Adipose tissue (tissue), 3 donors: ENCODE data around the gene DENND1A. TPM values are rescaled to one million over a fixed set of nuclear protein-coding genes. Genes with fewer than 3 reads are reported as not detected.
"Not testable (repeated sequence)": the region's sequence is repeated elsewhere in the genome, so short reads cannot be mapped to it uniquely, and the experiment has no call there.

Source experiments
- H3K27ac ChIP-seq: one replicate; pipeline ENCODE4 v1.5.1; 2013; ENCODE audit warnings: low read depth, low read length
- WGBS, 3 donors: extraction: QIAGEN DNeasy Blood & Tissue Kit; methylation state at CpG; one replicate each; pipeline ENCODE4 v1.1.7; 2013; 5-methylcytosine and 5-hydroxymethylcytosine counted together
- polyA plus RNA-seq, 3 donors: library from polyadenylated mRNA; stranded (reverse); fragments of 200-250 nt; gene quantifications; one replicate each; pipeline ENCODE4 v1.2.3, GENCODE V29; 2013
- donor health status: healthy with polysubstance abuse.
- donor health status: Bipolar disorder and iron deficiency.
- donor health status: healthy.

DENND1A gene
- polyA plus RNA-seq, 3 donors = 3.3 to 12.9 (median 9.4) TPM

GRCh38 chr9:123926941-123927340 lies 3.0 kb downstream of the DENND1A start:
- WGBS, 3 donors = 79 to 96% (median 87%) methylated on average over 5 of the region's 5 CpGs
- no peak overlapping the region for H3K27ac ChIP-seq

- no peak overlapping the region for H3K27ac ChIP-seq
- WGBS, 3 donors = 30 to 64% (median 36%) methylated on average over 2 of the region's 2 CpGs
Observed at GRCh38 chr9:123925819-123926218, 4.1 kb downstream of the DENND1A start.

DNA sequence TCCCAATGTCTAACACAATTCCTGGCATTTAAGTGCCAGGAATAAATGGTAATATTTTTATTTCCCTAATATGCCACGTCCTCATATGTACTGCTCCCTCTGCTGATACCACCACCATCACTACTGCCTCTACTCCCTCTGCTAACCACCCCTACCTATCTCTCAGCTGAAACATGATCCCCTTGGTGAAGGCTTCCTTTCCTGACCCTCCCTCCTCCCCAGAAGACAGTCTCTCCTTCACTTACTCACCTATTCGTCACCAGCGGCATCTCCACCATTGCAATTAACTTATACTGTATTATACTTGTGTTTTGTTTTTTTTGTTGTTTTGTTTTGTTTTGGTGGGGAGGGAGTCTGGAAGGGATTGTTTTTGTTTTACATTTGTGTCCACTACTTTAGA lies 4.8 kb downstream of the DENND1A start:
- H3K27ac ChIP-seq = no peak overlapping the region
- WGBS, 3 donors = 90 to 97% (median 92%) methylated on average over 3 of the region's 3 CpGs

DNA sequence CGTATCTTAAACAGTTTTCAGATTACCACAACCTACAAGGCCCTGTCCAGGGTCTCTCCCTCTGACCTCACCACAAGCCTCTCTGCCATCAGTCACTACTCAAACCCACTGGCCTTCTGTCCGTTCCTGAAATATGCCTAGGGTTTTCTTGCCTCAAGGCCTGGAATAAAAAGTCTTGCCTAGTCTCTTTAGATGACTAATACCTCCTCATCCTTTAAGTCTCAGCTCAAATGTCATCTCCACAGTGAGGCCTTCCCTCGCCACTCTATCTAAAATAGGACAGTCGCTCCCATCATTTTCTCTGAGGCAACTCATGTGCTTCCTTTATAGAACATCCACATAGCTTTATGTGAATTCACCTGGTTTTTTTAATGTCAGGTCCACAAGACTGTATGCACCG lies 5.2 kb downstream of the DENND1A start:
- no peak overlapping the region for H3K27ac ChIP-seq
- 92 to 98% (median 92%) methylated on average over 5 of the region's 5 CpGs for WGBS, 3 donors

- no peak overlapping the region for H3K27ac ChIP-seq
- 87 to 98% (median 98%) methylated on average over 3 of the region's 3 CpGs for WGBS, 3 donors
Observed at GRCh38 chr9:123923884-123924283, 6.0 kb downstream of the DENND1A start.

DNA sequence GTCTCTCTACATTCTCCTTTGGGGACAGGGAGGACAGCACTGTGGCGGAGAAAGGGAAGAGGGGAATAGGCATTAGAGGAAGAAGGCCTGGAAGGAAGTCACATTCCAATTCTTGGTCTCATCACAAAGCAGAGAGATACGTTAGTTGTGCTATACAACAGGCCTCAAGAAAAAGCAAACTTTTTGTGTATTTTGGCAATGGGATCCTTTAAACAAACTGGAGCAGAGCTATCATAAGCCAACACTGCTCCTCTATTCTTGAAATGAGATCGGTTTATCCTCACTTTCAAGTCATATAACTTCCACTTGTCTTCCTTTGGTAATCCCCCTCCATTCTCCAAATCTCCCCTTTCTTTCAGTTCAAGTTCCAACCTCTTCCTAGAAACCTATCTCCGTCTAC lies 6.5 kb downstream of the DENND1A start:
- H3K27ac ChIP-seq = no peak overlapping the region
- WGBS, 3 donors = 55 to 80% (median 80%) methylated on average over 4 of the region's 4 CpGs

- 45 to 65% (median 59%) methylated on average over 4 of the region's 4 CpGs for WGBS, 3 donors
- H3K27ac ChIP-seq = no peak overlapping the region
Observed at GRCh38 chr9:123922911-123923310, 7.0 kb downstream of the DENND1A start.

DNA sequence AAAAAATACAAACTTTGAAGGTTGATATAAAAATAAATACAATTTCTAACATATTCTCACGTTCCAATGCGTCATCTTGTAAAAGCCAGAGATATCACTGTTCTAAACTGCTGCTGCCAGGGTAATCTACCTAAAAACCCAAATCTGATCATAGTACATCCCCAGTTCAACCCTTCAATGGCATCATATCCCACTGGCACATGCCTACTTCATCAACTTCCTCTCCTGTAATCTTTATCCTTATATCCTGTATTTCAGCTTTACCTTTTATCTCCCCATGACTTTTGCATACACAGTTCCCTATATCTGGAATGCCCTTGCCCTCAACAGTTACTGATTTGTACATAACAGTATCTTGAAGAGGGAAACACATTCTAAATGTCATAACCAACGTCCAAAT lies 7.5 kb downstream of the DENND1A start:
- 67 to 83% (median 75%) methylated on average over 3 of the region's 3 CpGs for WGBS, 3 donors
- no peak overlapping the region for H3K27ac ChIP-seq

- no peak overlapping the region for H3K27ac ChIP-seq
- WGBS, 3 donors = 96 to 98% (median 98%) methylated on average over 3 of the region's 3 CpGs
Observed at GRCh38 chr9:123914517-123915196, 15.3 kb downstream of the DENND1A start.

- H3K27ac ChIP-seq = no peak overlapping the region
- 67 to 92% (median 68%) methylated on average over 6 of the region's 6 CpGs for WGBS, 3 donors
Observed at GRCh38 chr9:123912167-123912897, 17.6 kb downstream of the DENND1A start.

DNA sequence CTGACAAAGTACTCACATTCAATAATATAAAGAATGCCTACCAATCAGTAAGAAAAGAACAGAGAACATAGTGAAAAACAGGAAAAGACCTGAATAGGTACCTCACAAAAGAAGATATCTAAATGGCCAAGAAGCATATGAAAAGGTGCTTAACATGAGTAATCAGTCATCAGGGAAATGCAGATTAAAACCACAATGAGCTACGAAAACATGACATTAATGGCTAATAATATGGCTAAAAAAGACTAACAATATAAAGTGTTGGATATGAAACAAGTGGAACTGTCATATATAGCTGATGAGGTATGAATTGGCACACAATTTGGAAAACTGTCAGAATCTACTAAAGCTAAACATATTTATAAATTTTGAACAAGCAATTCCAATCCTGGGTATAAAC lies 18.9 kb downstream of the DENND1A start:
- WGBS, 3 donors = 84 to 95% (median 88%) methylated on average over 1 of the region's 1 CpG
- H3K27ac ChIP-seq = no peak overlapping the region

DNA sequence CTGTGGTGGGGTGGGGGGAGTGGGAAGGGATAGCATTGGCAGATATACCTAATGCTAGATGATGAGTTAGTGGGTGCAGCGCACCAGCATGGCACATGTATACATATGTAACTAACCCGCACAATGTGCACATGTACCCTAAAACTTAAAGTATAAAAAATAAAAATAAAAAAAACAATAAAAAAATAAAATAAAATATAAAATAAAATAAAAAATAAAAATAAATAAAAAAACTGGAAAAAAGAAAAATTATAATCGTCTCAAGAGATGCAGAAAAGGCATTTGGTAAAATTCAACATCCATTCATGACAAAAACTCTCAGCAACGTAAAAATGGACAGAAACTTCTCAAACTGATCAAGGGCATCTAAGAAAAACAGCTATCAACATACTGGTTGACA lies 20.7 kb downstream of the DENND1A start:
- H3K27ac ChIP-seq = not testable (repeated sequence)
- WGBS, 3 donors = 93 to 98% (median 98%) methylated on average over 4 of the region's 4 CpGs

DNA sequence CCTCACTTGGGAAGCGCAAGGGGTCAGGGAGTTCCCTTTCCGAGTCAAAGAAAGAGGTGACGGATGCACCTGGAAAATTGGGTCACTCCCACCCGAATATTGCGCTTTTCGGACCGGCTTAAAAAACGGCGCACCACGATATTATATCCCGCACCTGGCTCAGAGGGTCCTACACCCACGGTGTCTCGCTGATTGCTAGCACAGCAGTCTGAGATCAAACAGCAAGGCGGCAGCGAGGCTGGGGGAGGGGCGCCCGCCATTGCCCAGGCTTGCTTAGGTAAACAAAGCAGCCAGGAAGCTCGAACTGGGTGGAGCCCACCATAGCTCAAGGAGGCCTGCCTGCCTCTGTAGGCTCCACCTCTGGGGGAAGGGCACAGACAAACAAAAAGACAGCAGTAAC lies 26.4 kb downstream of the DENND1A start:
- not testable (repeated sequence) for H3K27ac ChIP-seq
- WGBS, 3 donors = 88 to 99% (median 97%) methylated on average over 13 to 18 of the region's 18 CpGs

DNA sequence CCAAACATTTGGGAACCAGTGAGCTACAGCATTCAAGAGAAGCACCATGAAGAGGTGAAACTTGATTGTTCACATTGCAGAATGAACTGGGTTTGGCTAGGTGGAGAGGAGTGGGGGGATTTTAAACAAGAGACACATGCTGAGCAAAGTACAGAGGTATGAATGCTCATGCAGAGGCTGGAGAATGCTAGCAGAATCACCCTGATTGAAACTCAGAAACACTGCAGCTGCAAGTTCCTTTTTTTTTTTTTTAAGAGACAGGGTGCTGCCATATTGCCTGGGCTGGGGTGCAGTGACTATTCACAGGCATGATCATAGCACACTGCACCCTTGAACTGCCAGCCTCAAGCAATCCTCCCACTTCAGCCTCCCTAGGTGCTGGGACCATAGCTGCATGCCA lies 35.1 kb downstream of the DENND1A start:
- H3K27ac ChIP-seq = no peak overlapping the region

- 52 to 72% (median 63%) methylated on average over 4 of the region's 4 CpGs for WGBS, 3 donors
- H3K27ac ChIP-seq = no peak overlapping the region
Observed at GRCh38 chr9:123893831-123894460, 36.0 kb downstream of the DENND1A start.

- no peak overlapping the region for H3K27ac ChIP-seq
- WGBS, 3 donors = 69 to 96% (median 96%) methylated on average over 3 of the region's 3 CpGs
Observed at GRCh38 chr9:123893115-123893514, 36.8 kb downstream of the DENND1A start.

DNA sequence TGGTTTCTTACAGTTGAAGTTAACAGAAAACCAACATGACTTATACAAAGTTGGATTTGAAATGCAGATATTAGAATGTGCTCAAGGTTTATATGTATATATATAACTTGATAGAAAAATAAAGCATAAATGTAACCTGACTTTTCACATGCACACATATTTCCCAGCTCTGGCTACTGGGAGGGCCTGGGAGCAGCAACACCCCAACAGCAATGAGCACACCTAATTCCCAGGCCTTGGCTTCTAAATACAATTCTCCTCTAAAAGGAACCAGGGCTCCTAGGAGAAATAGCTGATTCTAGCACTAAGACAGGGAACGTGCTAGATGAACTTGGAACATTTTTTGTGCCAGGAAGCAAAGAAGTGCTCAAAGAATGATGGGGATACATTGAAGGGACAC lies 42.1 kb downstream of the DENND1A start:
- H3K27ac ChIP-seq = no peak overlapping the region
- WGBS, 3 donors = 89 to 97% (median 96%) methylated on average over 1 of the region's 1 CpG

DNA sequence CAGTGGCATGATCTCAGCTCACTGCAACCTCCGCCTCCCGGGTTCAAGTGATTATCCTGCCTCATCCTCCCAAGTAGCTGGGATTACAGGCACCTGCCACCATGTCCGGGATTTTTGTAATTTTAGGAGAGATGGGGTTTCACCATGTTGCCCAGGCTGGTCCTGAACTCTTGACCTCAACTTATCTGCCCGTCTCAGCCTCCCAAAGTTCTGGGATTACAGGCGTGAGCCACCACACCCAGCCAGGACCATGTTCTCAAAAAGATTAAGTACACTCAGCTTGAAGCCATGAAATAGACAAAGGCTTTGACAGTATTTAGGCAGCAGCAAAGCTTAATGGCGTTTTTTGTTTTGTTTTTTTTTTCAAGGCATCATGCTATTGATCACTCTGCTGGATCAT lies 44.1 kb downstream of the DENND1A start:
- WGBS, 3 donors = 89 to 96% (median 95%) methylated on average over 6 of the region's 6 CpGs

DNA sequence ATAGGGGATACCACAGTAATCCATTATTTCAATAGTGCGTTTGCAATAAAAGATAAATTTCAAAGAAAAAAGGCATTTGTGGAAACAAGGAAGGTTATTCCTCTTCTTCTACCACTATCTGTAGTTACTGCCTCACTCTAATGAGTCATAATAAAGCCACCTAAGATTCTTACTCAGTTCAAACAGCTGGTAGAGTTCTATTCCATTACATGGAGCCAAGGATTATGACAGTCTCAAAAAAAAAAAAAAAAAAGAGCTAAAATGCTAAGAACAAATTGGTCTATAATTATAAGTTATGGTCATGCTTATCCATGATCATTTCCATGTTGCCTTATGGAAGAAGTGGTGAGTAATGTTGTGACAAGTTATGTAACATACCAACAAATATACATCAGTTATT lies 46.3 kb downstream of the DENND1A start:
- H3K27ac ChIP-seq = no peak overlapping the region
- 93 to 100% (median 98%) methylated on average over 1 of the region's 1 CpG for WGBS, 3 donors

More for the DNA sequence above, 44.1 kb downstream of the DENND1A start:
- H3K27ac ChIP-seq = not testable (repeated sequence)

- WGBS, 3 donors = 85 to 92% (median 92%) methylated on average over 4 of the region's 4 CpGs
- H3K27ac ChIP-seq = no peak overlapping the region
Observed at GRCh38 chr9:123881604-123882003, 48.3 kb downstream of the DENND1A start.
